MV-4-11 (cell line): ENCODE measurements around the gene EVPLL.
"Not testable (repeated sequence)": the region's sequence is repeated elsewhere in the genome, so short reads cannot be mapped to it uniquely, and the experiment has no call there.

Source experiments
- DNase-seq: peaks from one replicate; lab custom pipeline; 2025; lab: John Stamatoyannopoulos, UW

EVPLL gene

DNA sequence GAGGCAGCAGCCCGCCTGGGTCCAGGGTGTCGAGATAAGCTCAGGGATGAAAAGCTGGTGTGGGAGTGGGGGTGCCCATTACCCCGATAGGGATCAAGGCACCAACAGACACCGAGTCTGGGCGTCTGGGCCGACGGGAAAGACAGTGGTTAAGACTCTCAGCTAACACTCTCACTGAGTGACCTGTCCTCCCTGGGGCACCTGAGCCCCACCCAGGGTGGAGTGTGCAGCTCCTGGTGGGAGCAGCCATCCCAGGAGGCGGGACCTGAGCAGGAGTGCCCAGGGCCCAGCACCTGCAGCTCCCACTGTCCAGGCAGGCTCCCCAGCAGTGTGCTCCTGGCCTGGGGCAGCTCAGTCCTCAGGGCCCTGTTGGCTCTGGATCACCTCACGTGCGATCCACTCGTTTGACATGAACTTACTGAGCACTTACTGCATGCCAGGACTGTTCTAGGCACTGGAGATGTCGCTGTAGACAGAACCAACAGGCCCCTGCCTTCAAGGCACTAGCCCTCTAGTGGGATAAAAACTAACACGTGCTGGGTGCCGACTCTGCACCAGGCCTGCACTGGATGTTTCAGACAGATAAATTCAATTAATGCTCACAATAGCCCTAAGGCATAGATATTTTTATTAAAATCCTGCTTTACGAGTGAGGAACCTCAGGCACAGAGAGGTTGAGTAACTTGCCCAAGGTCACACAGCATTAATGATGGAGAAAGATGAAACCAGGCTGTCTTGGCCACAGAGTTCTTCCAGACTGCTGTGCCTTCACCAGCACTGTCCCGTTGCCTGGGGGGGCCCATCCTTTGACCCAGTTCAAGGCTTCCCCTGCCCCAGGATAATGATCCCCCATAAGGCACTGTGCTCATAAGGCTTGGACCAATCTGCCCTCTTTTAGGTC is 1.9 kb downstream of the EVPLL start:
- no peak for DNase-seq

DNA sequence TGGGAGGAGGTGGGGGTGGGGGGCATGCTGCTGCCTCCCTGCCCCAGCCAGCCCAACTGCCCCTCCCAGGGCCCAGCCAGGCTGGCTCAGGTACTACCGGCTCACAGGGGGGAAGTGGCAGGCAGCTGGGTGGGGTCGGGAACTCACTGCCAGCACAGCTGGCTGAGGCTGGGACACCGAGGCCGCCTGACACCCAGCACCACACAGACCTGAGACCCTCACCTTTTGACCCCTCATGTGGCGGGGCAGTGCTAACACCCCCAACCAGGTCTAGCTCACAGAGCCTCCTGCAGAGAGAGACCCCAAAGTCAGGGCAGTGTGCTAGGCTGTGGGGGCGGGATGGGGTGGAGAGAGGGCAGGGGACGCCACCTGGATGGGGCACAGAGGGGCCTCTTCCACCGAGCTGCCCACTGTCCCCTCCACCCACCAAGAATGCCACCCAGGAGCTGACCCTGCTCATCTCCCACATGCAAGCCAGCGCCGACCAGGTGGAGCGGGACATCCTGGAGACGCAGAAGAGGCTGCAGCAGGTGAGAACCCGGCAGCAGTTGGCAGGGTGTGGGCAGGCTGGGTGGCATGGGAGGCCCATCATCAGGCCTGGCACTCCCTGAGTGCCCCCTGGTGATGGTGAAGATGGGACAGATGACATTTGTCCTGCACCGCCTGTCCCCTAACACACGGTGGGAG is 3.0 kb downstream of the EVPLL start:
- no peak for DNase-seq

DNA sequence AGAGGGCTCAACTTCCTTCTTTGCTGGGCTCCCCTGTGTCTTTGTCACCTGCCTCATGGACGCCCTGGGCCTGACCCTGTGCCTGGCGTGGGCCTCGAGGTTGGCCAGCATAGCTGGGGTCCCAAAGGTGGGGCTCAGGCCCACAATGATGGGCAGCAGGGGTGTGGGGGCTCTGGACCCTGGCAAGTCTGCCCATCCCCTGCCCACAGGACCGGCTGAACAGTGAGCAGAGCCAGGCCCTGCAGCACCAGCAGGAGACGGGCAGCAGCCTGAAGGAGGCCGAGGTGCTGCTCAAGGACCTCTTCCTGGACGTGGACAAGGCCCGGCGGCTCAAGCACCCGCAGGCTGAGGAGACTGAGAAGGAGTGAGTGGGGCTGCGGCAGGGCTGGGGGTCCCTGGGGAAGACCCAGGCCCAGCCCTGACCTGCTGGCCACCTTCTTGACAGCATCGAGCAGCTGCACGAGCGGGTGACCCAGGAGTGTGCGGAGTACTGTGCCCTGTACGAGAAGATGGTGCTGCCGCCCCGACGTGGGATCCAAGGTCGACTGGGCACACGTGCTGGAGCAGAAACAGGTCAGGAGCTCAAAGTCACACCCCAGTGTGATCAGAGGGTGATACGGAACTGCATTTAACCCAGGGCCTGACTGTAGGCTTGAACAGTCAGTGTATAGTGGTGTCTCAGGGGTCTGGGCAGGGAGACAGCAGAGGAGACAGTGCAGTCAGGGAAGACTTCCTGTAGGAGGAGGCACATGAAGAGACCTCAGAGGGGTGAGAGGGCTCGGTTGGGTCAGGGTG is 3.8 kb downstream of the EVPLL start:
- no peak for DNase-seq

DNA sequence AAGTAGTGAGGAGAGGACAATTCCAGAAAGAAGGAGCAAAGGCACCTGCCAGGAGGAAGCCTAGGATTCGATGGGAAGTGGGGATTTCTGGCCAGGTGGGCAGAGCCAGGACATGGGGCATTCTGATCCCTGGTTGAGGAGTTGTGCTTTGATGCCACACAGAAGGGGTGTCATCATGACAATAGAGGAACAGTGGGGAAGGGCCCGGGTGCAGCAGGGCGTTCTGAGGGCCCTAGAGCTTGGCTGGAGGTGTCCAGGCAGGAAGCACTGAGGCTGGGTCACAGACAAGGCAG is 4.3 kb downstream of the EVPLL start:
- no peak for DNase-seq

DNA sequence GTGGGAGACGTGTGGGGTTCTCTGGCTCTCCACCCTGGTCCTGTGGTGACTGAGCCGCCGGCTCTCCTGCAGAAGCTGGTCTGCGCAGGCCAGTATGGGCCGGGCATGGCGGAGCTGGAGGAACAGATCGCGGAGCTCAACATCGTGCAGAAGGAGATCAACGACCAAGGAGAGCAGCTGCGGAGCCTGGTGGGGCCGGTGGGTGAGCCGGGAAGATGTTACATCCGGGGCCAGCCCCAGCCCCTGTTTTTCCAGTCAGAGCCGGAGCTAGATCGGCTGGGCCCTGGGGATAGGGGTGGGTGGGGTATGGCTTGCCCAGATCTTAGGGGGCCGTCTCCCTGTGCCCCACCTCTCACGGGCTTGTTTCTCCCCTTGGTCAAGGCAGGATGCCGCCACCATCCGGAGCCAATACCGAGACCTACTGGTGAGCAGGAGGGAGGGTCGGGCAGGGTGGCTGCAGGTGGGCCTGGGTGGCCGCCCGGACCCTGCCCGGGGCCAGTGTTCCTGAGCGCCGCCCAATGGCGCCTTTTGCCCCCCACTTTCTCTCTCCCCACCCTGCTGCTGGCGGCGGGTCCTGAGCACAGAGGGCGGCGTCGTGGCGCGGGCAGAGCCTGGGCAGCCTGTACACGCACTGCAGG is 5.0 kb downstream of the EVPLL start:
- DNase-seq: no peak

DNA sequence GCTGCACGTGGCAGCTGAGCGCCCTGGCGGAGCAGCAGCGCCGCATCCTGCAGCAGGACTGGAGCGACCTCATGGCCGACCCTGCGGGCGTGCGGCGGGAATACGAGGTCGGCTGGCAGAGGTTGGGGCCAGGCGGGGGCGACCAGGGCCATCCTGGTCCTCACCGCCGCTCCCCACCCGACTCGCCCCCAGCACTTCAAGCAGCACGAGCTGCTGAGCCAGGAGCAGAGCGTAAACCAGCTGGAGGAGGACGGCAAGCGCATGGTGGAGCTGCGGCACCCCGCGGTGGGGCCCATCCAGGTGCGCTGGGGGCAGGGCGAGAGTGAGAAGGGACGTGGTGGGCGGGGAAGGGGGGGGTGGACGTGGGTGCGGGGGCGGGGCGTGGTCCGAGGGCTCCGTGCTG is 5.5 kb downstream of the EVPLL start:
- DNase-seq: not testable (repeated sequence)

DNA sequence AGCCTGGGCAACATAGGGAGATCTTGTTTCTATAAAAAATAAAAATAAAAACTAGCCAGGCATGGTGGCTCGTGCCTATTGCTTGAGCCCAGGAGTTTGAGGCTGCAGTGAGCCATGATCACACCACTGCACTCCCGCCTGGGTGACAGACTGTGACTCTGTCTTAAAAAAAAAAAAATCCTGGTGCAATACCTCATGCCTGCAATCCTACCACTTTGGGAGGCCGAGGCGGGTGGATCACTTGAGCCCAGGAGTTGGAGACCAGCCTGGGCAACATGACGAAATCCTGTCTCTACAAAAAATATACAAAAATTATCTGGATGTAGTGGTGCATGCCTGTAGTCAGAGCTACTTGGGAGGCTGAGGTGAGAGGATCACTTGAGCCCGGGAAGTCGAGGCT is 6.7 kb downstream of the EVPLL start:
- DNase-seq: not testable (repeated sequence)

DNA sequence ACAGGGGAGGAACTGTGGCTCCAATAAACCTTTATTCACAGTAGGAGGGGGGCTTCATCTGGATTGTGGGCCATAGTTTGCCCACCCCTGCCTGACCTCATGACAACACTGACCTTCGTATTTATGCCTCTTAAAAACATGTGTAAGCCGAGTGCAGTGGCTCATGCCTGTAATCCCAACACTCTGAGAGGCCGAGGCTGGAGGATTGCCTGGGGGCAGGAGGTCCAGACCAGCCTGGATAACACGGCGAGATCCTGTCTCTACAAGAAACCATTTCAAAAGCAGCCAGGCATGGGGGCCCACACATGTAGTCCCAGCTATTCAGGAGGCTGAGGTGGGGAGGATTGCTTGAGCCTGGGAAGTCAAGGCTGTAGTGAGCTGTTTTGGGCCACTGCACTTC is 10.0 kb downstream of the EVPLL start:
- DNase-seq: not testable (repeated sequence)

DNA sequence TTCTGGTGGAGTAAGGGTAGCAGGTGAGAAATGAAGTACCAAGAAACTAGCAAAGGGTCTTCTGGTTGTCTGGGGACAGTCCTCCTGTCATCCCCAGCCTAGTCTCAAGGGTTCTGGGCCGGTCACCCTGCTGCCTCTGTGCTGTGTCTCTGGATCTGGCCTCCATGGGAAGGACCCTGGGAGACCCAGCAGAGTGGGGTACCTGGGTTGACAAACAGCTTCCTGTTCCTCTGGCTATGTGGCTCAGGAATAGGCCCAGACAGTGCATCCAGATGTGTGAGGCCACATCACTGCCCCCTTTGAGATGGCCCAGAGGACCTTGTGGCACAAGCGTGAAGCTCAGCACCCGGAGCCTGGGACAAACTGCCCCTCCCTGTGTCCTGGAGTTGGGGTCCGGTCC is 10.7 kb downstream of the EVPLL start:
- DNase-seq: not testable (repeated sequence)

DNA sequence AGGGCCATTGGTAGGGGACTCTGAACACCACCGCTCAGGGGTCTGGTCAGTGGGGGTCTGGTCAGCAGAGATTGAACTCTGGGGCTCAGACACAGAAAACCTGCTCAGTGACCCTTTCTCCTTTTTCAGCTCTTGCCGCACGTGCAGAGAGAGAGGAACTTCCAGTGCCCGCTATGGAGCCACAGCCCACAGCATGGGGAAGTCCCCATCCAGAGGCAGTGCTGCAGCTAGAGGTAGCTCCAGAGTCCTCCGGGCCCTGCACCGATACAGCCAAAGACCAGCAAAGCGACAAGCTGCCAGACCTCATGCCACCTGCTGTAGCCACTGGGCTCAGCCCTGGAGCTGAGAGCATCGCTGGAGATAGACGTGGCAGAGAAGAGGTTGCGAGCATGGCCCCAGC is 11.2 kb downstream of the EVPLL start:
- not testable (repeated sequence) for DNase-seq

DNA sequence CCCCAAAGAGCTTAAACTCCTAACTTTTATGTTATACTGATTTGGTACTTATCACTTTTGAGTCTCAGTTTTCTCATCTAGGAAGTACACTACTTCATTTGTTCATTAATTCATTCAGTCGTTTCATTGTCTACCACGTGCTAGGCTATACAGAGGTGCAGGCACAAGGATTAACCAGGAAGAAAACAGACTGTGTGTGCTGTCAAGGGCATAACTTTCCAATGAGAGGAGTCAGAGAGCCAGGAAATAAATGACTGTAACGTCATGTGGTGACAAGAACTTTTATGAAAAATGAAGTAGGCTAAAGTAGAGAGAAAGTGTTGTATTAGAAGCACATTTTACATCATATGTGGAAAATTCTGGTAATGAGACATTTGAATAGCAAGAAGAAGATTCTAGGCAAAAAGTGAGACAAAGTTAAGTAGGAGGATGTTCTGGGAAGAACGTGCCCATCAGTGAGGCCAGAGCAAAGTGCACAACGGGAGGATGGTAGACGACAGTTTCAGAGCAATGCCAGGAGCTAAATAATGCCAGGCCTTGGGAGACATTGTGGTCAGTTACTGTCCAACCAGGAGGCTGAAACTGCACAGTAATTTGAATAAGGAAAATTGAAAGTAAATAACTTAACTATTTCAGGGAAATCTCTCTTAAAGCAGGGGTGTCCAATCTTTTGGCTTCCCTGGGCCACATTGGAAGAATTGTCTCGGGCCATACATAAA is 24.5 kb downstream of the EVPLL start:
- not testable (repeated sequence) for DNase-seq

DNA sequence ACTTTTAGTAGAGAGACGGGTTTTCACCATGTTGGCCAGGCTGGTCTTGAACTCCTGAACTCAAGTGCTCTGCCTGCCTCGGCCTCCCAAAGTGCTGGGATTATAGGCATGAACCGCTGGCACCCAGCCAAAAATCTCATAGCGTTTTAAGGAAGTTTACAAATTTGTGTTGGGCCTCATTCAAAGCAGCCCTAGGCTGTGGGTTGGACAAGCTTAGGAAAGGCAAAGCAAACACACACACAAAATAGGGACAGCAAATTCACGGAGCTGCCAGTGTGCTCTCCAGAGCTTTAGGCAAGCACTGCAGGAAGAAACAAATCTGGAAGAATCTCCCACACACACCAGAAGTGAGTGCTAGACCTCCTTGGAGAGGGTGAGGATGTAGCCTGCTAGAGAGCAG is 25.6 kb downstream of the EVPLL start:
- DNase-seq: peak; percentile 25

DNA sequence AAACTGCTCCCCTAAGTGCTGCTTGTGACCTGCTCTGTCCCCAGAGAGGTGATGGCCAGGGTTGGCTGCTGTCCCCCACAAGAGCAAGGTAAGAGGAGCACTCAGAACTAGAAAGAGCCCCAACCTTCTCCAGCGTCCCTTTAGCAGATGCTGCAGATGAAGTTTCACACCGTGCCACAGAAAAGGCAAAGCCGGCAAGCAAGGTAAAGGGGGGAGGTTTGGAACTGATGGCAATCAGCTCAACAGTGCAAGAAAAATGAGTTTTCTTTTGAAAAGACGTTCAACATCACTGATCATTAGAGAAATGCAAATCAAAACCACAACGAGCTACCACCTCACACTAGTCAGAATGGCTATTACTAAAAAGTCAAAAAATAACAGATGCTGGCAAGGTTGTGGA is 26.0 kb downstream of the EVPLL start:
- not testable (repeated sequence) for DNase-seq

DNA sequence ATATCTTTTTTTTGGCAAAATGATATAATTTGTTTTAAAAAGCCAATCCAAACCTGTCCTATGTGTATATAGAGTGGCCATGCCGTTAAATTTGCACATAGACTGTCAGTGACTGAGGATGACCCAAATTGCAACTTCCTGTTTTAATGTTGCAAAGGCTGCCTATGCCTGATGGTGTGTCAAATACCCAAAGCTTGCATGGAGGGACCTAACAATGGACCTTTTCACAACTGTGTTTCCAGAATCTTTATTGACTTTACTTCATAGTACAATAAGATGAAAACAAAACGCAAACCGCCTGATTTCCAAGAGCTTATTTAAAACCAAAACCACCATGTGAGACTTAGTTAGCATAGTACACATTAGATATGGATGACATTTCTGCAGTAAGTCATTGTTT is 31.3 kb downstream of the EVPLL start:
- DNase-seq: peak; percentile 62

DNA sequence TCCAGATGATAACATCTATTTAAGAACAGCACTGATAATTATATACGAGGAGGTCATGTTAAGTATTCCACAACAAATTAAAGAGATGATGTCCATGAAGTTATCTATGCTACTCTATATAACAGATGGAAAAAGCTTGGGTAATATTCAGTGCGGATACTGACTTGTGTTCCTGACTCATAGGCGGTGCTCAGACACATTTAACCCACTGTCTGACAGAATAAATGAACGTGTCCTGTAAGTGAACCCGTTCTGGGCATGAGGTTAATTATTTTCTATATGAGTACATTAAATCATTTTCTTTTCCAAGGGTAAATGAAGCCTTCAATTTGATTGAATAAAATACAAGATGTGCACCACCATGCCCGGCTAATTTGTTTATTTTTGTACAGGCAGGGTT is 31.7 kb downstream of the EVPLL start:
- peak; percentile 33 for DNase-seq

DNA sequence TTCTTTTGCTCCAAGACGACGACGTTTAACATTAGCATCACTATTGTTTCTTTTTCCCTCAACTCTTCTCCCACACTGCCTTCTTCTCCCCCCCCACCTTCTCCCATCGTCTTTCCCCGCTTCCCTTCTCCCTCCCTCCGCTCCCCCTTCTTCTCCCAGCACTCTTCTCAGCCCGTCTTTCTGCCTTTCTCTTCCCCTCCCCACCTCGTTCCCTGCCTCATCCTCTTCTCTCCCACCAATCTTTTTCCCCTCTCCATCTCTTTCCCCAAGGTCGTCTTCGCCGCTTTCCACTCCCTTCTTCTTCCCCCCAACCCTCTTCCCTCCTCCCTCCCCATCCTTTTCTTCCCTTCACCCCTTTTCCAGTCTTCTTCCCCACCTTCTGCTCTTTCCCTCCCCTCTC is 33.2 kb downstream of the EVPLL start:
- DNase-seq: not testable (repeated sequence)

DNA sequence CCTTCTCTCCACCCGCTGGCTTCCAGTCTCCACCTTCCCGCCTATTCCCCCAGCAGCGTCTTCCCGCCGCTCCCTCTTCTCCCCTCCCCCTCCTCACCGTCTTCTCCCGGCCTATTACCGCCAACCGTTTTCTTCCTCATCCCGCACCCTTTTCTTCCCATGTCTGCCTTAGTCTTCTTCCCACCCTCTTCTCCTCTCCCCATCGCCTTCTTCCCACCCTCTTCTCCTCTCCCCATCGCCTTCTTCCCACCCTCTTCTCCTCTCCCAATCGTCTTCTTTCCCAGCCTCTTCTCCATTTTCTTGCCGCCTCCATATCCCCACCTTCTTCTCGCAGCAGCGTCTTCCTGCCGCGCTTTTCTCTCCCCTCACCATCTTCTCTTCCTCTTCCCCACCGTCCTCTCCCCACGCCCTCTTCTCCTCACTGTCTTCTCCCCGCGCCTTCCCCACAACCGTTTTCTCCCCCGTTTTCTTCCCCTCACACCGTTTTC is 33.8 kb downstream of the EVPLL start:
- not testable (repeated sequence) for DNase-seq

DNA sequence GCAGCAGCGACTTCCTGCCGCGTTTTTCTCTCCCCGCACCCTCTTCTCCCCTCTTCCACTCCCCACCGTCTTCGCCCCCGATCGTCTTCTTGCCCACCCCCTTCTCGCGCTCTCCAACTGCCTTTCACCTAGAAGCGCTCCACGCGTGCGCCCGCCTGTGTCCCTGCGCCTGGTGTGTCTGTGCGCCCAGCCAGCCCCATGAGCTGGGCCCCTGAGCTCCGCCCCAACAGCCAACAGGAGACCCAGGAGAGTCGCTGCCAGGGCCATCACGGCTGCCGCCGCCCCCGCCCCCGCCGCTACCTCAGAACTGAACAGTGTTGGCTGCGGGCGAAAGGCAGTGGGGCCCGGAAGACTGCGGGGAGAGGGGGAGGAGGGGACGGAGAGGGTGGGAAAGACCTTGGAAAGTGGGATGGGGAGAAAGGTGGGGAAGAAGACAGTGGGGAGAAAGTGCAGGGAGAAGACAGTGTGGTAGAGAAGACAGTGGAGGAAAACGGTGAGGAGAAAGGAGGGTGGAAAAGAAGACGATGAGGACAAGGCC is 34.5 kb downstream of the EVPLL start:
- not testable (repeated sequence) for DNase-seq

DNA sequence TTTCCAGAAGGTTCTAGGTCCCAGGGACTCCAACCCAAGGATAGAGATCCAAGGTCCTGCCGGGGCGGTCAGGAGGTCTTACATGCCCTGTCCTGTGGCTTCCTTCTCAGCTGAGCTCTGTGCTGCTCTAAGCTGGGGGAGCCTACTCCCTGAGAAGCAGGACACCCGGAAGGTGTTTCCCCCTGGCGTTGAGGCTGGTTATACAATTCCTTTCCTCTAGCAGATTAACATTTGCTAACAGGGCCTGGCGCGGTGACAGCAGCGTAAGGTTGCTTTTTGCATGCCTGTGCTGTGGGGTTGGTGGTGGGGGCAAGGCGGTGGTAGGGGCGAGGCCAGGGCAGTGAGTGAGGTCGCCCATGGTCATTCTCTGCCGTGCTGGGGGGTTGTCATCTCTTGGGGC is 43.9 kb downstream of the EVPLL start:
- DNase-seq: not testable (repeated sequence)

DNA sequence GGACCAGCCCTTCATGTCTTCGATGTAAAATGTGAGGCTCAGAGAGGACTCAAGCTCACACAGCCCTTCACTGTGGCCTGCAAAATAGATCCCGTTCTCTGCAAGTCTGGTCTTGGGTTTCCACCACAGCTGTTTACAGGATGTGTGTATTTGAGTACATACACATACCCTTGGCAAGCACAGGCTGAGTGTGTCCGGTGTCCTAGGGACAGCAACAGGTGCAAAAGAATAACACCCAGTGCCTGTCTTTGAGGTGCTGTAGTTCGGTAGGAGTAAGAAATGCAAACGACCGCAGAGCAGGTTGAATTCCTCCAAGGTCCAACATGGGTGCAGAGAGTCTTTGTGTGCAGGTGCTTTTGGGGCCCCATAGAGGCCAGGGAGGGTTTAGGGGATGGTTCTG is 44.9 kb downstream of the EVPLL start:
- not testable (repeated sequence) for DNase-seq

DNA sequence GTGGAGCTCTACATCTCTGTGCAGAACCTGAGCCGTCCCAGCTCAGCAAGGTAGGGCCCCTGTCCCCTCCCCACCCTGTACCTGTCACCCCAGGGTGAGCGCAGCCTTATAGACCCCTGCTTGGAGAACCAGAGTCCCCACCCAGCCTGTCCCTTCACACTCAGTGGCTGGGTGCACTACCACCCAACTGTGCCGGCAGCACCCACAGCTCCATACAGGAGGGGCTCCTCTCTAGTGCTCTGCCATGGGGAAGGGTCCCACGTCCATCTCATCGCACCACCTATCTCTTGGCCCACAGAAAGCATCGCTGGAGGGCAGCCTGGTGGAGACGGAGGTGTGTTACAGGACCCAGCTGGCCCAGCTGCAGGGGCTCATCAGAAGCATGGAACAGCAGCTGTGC is 45.4 kb downstream of the EVPLL start:
- not testable (repeated sequence) for DNase-seq
